HG02610 (cell line): Measurements from ENCODE around the gene HOOK1.

Source experiments
- ATAC-seq: cut with Tn5 transposase; IDR thresholded peaks from one replicate; pipeline ENCODE4 v1.9.1; 2021; ENCODE audit warnings: mild to moderate bottlenecking, moderate library complexity; ENCODE audit not compliant: unreplicated experiment

The HOOK1 gene

DNA sequence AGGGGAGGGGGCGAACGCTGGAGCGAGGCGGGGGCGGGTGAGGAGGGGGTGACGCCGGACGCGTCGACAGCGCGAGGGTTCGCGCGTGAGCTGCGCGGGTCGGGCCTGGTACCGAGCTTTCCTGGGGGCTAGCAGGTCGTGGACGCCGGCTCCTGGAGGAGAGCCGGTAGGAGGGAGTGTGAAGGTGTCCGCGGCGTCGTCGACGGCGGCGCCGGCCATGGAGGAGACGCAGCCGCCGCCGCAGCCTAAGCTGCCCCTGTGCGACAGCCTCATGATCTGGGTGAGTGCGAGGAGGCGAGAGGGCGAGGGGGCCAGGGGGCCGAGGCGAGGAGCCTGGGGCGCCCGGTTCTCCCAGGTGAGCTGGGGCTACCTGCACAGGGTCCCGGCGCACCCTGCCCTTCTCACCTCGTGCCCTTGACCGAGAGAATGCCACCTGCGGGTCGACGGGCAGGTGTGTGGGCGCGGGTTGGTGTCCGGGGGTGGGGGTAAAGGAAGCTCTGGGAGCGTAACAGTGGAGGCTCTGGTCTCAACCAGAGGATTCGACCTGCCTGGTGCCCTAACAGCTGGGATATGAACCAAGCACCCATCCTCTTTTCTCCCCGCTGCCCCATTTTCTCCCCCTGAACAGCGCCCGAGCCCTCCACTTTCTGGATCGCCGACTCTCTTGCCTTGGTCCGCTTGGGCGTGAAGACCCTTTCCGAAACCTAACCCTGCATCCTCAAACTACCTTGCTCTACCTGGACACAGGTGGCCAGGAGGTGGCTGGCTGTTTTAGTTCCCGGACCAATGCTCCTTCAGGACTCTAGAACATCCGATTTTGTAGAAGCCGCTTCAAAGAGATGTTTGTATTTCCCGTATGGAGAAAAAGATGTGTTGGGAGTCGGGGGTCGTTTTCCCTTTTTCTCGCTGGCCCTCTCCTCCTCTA lies at the start of gene HOOK1:
TSS of gene HOOK1 (plus strand) at position 49 of the 925 bp plus-strand sequence. CDS start at position 218, 169 bp downstream.
- ATAC-seq: peak; percentile 22

DNA sequence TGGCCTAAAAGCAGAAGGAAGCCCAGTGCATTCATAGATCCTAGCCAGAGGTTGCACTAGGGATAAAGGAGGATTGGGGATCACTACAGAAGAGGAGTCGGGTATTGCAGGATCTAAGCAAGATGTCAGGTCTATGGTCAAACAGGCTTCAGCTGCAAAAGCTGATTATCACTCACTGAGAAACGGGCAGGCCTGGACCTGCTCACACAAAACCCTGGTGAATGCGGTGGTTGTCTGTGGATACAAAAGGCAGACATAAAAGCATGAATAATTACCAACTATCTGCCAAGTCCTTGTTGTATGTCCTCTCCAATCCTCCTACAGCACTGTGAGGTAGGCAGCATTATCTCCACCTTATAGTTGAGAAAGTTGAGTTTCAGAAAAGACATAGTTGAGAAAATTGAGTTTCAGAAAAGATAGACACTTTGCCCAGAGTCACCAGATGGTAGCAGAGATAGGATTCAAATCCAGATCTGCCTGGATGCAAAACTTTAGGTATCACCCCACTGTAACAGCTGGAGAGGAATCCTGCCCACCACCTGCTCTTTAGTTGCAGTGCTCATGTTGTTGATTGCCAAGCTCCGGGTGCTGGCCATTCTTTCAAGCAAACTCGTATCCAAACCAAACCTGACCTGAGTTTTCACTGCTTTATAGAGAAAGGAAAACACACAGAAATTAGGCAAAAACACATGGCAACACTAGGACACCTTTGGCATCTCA lies 49.6 kb upstream of the HOOK1 start:
- ATAC-seq: no peak

DNA sequence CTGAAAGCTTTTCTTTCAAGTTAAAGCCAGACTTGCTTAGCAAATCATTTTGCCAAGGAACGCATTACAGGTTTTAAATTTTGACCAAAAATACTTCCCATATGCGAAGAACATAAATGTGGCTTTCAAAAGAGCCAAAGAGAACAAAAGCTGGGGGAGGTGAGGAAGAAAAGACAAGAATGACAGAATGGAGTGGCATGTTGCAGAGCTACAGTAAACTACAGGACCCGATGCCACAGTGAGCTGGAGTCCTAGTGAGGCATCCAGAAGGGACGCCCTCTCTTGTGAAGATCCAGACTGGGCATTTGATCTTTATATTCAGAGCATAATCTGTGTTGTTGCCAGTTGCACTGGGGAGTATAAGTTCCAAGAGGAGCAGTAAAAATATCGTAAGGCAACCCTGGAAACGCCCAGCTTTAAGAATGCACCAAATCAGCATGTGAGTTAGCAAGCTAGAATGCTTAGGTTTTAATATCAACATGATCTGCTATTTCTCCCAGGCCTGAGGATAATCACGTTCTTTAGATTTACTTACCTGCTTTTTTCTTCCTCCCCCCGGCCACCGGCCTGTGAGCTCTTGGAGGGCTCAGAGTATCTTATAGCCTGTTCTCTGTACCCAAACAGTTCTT lies 48.4 kb upstream of the HOOK1 start:
- ATAC-seq: no peak

DNA sequence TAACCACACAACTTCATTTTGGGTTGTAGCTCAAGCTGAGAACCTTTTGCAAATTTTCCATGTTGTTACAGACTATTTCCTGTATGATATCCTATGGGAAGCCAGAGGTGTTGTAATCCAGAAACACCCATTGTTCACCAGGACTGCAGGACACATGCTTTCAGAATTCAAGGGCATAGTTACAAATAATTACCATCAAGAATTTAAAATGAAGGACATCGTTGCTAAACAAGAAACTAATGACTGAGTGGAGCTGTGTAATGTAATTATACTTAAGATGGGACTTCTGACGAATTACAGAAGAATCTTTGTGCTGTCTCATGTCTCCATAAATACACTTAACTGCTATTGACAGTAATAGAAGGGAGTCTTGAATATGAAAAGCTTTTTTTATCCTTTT lies 47.6 kb upstream of the HOOK1 start:
- no peak for ATAC-seq

DNA sequence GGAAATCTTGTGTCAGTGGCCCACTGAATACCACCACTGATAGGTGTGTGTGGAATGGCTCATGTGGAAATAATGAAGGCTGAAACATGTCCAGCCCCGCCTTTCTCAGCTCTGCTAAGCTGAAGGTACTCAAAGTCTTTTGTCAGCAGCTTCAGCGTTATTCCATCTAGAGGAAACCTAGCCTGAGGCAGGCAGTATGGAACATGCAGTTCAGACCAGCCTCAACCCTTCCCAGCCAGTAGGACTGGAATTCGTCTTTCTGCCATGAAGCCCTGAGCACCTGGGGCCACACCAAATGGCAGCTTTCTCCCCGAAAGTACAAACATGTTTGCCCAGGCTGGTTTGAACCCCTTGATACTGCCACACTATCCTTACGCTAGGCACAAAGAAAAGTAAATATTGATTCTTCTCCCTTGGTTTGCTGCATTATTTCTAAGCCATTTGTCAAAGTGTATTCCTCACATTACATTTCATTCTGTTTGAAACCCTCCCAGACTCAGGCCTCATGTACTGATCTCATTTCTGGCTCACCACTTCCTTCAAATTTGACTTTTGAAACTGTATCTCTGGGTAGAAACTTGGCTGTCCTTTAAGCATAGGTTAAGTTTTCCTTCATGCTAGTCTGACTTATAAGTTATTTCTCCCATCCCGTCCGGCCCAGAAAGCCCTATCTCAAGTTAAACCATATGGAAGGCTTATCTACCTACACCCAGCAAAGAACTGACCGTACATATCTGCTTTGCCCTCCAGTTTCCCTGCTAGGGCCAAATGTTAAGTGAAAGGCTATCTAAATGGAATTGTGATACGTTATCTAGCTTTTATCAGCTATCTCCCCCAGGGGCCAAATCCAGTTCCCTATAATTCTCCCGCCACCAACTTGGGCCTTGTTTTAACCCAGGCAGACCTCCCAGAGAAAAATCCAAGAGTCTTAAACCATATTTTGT lies 45.7 kb upstream of the HOOK1 start:
- ATAC-seq: no peak

DNA sequence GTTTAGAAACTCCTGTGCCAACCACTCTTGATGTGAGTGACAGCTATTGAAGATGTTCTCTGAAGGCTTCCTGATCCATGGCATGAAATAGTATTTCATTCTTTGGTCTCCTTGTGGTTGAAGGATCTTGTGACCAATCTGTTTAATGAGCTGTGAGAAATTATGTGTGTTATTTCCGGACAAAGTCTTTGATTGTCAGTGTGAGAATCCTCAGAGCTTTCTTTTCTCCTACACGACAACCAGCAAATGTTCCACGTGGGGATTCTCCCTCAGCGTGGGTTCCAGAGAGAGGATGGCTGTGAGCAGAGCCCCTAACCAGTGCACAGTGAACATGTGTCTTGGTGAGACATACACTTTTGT lies 45.0 kb upstream of the HOOK1 start:
- no peak for ATAC-seq

DNA sequence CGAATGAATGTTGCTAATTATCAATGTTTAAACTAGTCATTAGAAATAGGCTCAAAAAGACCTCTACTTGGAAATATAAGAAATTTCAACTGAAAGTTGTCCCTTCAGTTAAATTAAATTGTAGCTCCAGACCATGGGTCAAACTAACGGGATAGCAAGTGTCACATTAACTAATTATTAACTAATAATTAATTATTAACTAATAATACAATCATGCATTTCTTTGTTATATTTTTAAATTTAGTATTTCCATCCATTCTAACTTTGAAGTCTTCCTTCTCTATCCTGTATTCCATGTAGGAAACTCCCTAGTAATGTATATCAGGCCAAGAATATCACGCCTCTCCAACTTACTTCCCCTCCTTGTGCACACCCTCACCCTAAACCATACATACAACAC lies 43.4 kb upstream of the HOOK1 start:
- no peak for ATAC-seq

DNA sequence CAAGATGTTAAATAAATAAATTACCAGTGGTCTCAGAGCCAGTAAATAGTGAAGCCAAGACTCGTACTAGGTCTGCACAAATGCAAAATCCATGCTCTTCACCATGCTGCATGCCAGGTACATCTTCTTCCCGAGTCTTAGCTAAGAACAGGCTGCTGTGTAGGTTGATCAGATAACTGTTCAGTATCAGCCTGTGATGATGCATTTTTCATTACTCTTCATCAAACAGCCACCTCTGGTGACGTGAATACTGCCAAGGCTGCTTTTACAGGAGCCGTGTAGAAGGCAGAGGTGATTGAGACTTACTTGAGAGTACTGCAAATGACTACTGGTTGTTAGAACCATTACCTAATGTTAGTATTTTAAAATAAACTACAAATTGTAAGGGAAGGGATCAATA lies 39.3 kb upstream of the HOOK1 start:
- ATAC-seq: no peak

DNA sequence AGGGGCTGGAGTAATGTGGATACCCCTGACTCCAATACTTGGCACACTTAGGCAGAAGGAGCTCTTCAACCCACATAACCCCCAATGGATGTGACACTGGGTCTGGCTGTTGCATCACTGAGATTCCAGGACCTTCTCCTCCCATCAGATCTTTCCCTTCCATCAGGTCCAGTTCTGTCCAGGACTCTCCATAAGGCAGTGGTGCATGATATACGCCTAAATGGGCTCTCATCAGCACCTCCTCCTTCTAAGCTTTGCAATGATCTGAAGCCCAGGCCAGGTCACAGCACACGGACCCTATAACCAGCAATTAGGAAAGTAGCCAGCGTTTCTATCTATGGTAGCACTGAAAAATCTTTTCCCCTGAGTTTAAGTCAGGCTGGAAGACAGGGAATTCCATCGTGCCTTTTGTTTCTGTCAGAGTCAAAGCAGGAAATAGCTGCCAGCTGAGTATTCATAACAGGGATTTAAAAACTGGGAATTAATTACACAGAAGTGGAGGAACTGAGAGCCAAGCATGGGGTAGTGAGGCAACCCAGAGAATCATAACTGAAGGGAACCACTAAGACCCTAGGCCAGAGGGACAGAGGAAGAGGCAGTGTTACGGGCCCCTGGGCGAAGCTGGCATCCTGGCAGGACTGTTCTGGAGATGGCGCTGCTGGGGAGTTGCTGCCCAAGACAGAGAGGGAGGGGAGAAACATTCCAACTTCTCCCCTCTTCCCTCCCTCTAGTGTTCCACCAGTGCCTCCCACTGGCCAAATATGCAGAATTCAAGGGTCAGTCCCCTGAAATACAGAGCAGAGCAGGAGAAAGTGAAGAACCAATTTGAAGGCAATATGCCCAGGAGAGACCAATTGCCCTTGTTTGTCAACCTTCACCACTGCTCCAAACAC lies 37.5 kb upstream of the HOOK1 start:
- ATAC-seq: no peak

DNA sequence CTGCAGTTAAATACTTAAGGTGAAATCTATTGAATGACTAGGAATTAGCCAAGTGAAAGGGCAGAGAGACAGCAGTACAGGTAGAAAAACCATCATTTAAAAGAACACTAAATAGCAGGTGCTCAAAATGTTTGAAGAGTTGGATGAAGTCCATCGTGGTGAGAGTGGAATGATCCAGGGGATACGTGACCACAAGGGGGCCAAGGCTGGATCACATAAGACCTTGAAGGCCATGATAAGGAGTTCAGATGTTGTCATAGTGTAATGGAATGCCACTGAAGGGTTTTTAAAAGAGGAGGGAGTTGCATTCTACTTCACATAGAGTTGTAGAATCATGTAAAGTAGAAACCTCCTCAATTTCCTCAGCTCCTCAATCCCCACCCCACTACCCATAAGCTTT lies 34.8 kb upstream of the HOOK1 start:
- no peak for ATAC-seq

DNA sequence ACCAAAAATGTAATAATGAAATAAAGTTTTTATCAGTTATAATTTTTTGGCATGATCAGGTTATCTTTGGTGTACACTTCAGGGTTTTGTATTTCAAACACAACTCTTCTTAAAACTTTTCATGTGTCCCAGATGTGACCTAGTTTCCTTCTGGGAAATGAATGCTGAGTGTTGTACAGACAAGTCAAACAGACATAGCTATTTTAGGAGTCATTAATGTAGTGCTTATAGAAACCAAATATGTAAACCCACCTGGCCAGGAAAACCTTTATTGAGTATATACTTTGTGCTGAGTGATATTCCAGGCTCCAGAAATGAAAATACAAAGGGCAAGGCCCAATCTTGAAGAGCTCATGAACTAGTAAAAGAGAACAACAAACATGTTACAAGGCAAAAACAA lies 25.9 kb upstream of the HOOK1 start:
- ATAC-seq: no peak

DNA sequence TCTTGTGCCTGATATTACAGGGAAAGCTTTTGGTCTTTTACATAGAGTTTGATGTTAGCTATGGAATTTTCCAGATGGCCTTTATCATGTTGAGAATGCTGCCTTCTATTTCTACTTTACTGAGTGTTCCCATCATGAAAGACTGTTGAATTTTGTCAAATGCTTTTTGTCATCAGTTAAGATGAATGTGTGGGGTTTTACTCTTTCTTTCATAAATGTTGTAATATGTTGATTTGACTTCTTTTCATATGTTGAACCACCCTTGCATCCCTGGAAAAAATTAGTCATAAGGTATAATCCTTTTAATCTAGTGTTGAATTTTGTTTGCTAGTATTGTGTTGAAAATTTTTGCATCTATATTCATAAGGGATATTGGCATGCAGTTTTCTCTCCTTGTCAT lies 16.1 kb upstream of the HOOK1 start:
- no peak for ATAC-seq

DNA sequence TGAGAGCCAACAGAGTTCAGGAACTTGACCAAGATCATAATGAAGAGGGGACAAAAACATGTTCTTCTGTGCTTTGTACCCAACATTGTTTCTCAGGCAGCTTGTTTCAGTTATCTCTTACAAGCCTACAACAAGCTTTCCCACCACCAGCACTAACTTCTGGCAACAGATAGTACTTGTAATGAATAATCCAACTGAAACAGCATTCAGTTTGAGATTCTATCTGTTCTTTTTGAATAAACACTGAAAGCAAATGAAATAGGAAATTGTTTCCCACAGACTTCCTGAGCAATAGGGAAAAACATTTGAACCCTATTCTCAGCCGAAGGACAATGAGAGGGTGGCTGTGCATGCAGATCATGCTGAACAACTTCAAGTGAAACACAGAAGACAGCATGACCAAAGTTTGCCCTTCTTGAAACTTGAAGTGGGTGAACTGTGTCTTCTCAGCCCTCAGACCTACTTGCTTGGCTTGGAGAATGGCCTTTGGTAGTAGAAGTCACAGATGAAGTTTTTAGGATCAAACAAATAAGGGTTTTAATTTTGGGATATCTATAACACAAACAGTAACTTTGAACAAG lies 11.2 kb upstream of the HOOK1 start:
- no peak for ATAC-seq

DNA sequence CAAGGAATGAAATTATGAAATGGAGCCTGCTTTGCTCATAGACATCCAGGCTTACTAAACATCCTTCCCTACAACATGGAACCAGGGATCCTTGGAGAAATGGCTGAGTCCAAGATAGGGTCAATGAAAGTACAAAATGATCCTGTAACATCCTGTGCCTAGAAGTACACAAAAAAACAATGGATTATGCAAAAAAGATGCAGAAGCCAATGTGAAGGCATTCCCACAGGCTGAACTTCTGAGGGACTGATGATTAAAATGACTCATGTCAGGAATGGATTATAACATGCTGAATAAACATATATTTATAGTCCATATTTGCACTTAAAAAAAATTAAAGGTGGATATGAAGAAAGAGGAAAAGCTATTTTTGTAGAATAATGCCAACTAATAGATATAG lies 10.4 kb upstream of the HOOK1 start:
- ATAC-seq: no peak

DNA sequence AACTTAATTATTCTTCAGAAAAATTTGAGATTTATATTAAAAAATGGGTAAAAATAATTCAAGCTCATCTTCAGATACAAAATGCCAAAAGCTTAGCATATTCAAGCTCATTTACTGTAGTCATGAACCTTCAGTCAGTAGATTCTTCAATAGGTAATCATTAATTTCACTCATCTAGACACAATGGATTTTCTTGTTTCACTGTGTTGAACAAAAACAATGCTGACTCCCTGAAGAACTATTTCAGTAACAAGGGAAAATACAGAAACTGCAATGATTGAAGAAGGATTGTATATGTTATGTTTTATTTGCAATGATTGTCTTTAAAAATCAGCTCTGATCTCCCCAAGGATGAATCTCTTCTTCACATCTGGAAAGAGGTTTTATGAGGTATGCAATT lies 9.2 kb upstream of the HOOK1 start:
- ATAC-seq: no peak

DNA sequence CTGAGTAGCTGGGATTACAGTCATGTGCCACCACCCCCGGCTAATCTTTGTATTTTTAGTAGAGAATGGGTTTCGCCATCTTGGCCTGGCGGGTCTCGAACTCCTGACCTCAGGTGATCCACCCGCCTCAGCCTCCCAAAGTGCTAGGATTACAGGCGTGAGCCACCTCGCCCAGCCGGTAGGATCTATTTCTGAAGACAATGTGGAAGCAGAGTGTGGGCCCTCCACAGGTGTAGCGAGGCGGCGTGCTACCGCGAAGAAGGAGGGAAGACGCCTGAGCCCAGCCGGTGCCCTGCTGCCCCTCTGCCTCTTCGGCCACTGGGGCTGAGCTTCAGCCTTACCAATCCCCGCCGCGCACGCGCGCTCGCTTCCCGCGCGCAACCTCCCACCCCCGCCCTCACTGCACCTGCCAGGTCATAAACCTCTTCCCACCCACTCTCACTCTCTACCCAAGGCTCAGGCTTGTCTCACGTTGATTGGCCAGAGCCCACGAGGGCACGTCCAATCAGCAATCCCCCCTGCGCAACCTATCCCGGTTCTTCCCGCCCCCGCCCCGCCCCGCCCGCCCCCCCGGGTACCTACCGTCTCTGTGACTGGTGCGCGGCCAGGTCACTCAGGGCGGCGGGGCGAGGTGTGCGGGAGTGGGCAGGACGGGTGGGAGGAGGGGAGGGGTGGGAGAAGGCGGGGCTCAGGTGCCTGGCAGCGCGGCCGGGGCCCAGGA lies 409 bp upstream of the HOOK1 start:
- ATAC-seq: peak; percentile 97

DNA sequence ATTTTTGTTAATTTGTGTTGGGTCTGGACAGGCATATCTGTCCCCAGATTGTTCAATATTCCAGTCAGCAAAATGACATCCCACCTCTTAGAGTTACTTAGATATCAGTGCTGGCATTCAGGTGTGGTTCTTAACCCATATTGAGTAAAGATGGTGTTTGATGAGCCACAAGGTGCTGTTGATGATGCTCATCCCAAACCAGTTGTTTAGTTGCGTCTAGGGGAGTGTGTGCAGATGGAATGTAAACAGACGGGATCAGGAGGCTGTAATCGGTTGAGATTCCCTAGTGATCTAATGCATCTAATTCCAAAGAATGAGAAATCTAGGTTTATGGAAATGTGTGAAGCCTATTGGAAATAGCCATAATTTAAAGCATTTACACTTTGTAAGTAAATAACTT lies 1.1 kb downstream of the HOOK1 start:
- ATAC-seq: no peak

DNA sequence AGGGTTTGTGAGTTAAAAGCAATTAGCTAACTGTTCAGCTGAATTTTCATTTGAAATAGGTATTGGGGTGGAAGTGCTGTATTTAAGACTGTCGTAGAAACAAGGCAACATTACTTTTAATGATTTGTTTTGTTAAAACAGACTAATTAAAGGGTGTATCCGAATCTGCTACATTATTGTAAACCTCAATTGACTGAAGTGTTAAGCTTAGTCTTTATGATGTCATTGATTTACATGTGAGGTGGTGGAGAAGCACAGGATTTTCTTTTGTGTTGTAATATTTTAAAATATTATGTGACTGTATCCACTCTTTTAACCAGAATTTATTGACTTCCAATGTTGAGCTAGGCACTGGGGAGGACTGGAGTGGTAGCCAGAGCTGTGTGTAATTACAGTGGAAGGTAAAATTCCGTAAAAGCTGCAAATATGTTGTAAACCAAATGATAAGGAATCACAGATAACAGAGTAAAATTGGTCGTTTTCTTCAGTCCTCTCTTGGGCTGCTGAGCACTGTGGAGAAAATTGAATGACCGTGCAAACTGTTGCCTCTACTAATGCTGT lies 1.6 kb downstream of the HOOK1 start:
- no peak for ATAC-seq
